Measurements from ENCODE around the gene SLC35F1. TPM values are rescaled to one million over a fixed set of nuclear protein-coding genes. Genes with fewer than 3 reads are reported as not detected.
"Not testable (repeated sequence)": the region's sequence is repeated elsewhere in the genome, so short reads cannot be mapped to it uniquely, and the experiment has no call there.

Gene SLC35F1
- total RNA-seq, 1 experiment from 2014 or later: not detected

- POLR2A ChIA-PET (ENCODE audit: unreplicated experiment): no interaction called here
- H3K9me2 ChIP-seq (ENCODE audit: insufficient read depth): no peaks in the 10 kb centered on the region
- no peaks in the 10 kb centered on the region for H3F3A ChIP-seq (ENCODE audit: insufficient read depth, low read depth)
- TF ChIP-seq CTCF (conservative IDR thresholded peaks at IDR 0.05) (no peak), EZH2 (IDR thresholded peaks at IDR 0.05; ENCODE audit: low read depth) (no peak)
- no peaks in the 10 kb centered on the region for H3K36me3 ChIP-seq (ENCODE audit: low read depth)
- no peaks in the 10 kb centered on the region for H4K20me1 ChIP-seq (ENCODE audit: insufficient read depth)
- H2AFZ ChIP-seq: no peak overlapping the region
- H3K9me3 ChIP-seq (ENCODE audit: insufficient read depth, low read depth): no peaks in the 10 kb centered on the region
- DNase-seq: no peak
- no TSS peak for BruUV-seq (replicated peaks)
- no peak overlapping the region for H3K4me3 ChIP-seq
- no peak overlapping the region for H3K27ac ChIP-seq
- H3K4me1 ChIP-seq (replicated peaks; ENCODE audit: insufficient read depth): no peaks in the 10 kb centered on the region
- H3K27me3 ChIP-seq (ENCODE audit: insufficient read depth, low read depth): no peaks in the 10 kb centered on the region
- no peak overlapping the region for H3K4me2 ChIP-seq
- intact Hi-C loops (cut with micrococcal nuclease; ENCODE audit: unreplicated experiment): no loop called here
- H3K79me2 ChIP-seq (ENCODE audit: low read depth): no peaks in the 10 kb centered on the region
- CTCF ChIA-PET: no interaction called here
These were observed 51.5 kb downstream of the SLC35F1 start for GRCh38 chr6:117958536-117958935.

GRCh38 chr6:117960877-117961276 is 53.8 kb downstream of the SLC35F1 start:
- Histone ChIP-seq H3K4me2 (no peak overlapping the region), H4K20me1 (ENCODE audit: insufficient read depth) (no peaks in the 10 kb centered on the region), H3F3A (ENCODE audit: insufficient read depth, low read depth) (no peaks in the 10 kb centered on the region), H3K36me3 (ENCODE audit: low read depth) (no peaks in the 10 kb centered on the region), H3K4me3 (no peak overlapping the region), H3K9me3 (ENCODE audit: insufficient read depth, low read depth) (no peaks in the 10 kb centered on the region), H3K4me1 (replicated peaks; ENCODE audit: insufficient read depth) (no peaks in the 10 kb centered on the region), H3K27ac (no peak overlapping the region), H3K79me2 (ENCODE audit: low read depth) (no peaks in the 10 kb centered on the region), H2AFZ (no peak overlapping the region), H3K27me3 (ENCODE audit: insufficient read depth, low read depth) (no peaks in the 10 kb centered on the region), H3K9me2 (ENCODE audit: insufficient read depth) (no peaks in the 10 kb centered on the region)
- TF ChIP-seq EZH2 (IDR thresholded peaks at IDR 0.05; ENCODE audit: low read depth) (no peak), CTCF (conservative IDR thresholded peaks at IDR 0.05) (no peak)
- intact Hi-C loops (cut with micrococcal nuclease; ENCODE audit: unreplicated experiment): no loop called here
- ChIA-PET CTCF (no interaction called here), POLR2A (ENCODE audit: unreplicated experiment) (no interaction called here)
- BruUV-seq (replicated peaks): no TSS peak
- no peak for DNase-seq

- no peaks in the 10 kb centered on the region for H4K20me1 ChIP-seq (ENCODE audit: insufficient read depth)
- CTCF ChIA-PET: no interaction called here
- H3K9me2 ChIP-seq (ENCODE audit: insufficient read depth): no peaks in the 10 kb centered on the region
- TF ChIP-seq CTCF (conservative IDR thresholded peaks at IDR 0.05) (no peak), EZH2 (IDR thresholded peaks at IDR 0.05; ENCODE audit: low read depth) (no peak)
- intact Hi-C loops (cut with micrococcal nuclease; ENCODE audit: unreplicated experiment): no loop called here
- H3F3A ChIP-seq (ENCODE audit: insufficient read depth, low read depth): no peaks in the 10 kb centered on the region
- no peak overlapping the region for H3K4me3 ChIP-seq
- no peaks in the 10 kb centered on the region for H3K27me3 ChIP-seq (ENCODE audit: insufficient read depth, low read depth)
- H3K4me1 ChIP-seq (replicated peaks; ENCODE audit: insufficient read depth): no peaks in the 10 kb centered on the region
- H3K79me2 ChIP-seq (ENCODE audit: low read depth): no peaks in the 10 kb centered on the region
- H2AFZ ChIP-seq: no peak overlapping the region
- POLR2A ChIA-PET (ENCODE audit: unreplicated experiment): no interaction called here
- H3K9me3 ChIP-seq (ENCODE audit: insufficient read depth, low read depth): no peaks in the 10 kb centered on the region
- DNase-seq: no peak
- H3K27ac ChIP-seq: no peak overlapping the region
- no peaks in the 10 kb centered on the region for H3K36me3 ChIP-seq (ENCODE audit: low read depth)
- no TSS peak for BruUV-seq (replicated peaks)
- no peak overlapping the region for H3K4me2 ChIP-seq
These were observed 54.2 kb downstream of the SLC35F1 start for GRCh38 chr6:117961301-117961700.

DNA sequence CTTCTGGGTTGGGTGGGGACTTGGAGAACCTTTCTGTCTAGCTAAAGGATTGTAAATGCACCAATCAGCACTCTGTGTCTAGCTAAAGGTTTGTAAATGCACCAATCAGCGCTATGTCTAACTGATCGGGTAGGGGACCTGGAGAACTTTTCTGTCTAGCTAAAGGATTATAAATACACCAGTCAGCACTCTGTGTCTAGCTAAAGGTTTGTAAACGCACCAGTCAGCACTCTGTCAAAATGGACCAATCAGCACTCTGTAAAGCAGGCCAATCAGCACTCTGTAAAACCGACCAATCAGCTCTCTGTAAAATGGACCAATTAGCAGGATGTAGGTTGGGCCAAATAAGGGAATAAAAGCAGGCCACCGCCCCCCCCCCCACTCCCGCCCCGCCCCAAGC is 58.7 kb downstream of the SLC35F1 start:
- BruUV-seq (replicated peaks); H3K9me3 ChIP-seq (ENCODE audit: insufficient read depth, low read depth); H2AFZ ChIP-seq; H3K27ac ChIP-seq; H3K4me3 ChIP-seq; H3K36me3 ChIP-seq (ENCODE audit: low read depth); H3K4me2 ChIP-seq; H3K27me3 ChIP-seq (ENCODE audit: insufficient read depth, low read depth); H3K4me1 ChIP-seq (replicated peaks; ENCODE audit: insufficient read depth); POLR2A ChIA-PET (ENCODE audit: unreplicated experiment); intact Hi-C loops (cut with micrococcal nuclease; ENCODE audit: unreplicated experiment); H4K20me1 ChIP-seq (ENCODE audit: insufficient read depth); H3F3A ChIP-seq (ENCODE audit: insufficient read depth, low read depth); H3K79me2 ChIP-seq (ENCODE audit: low read depth); CTCF ChIA-PET; DNase-seq; H3K9me2 ChIP-seq (ENCODE audit: insufficient read depth): not testable (repeated sequence)

Data from PC-9 (cell line).